GM12878 (cell line): Measurements from ENCODE around the gene SLC45A2. TPM values are rescaled to one million over a fixed set of nuclear protein-coding genes. Genes with fewer than 3 reads are reported as not detected.

Experiments
- CEBPB ChIP-seq, 2 experiments: fragments of 150-350 bp in 1 of 2; IDR thresholded peaks; 2 replicates each; pipeline ENCODE4 v1.6.1; 2012 to 2014; ENCODE audit warnings: low read depth in 2 of 2, low read length in 2 of 2, borderline replicate concordance in 1 of 2, inconsistent platforms in 1 of 2
- DPF2 ChIP-seq: fragments of 450-650 bp; IDR thresholded peaks from 2 replicates; pipeline ENCODE4 v1.6.1; 2017; ENCODE audit warnings: mild to moderate bottlenecking
- EED ChIP-seq: sonication (generic); IDR thresholded peaks from 2 replicates; pipeline ENCODE4 v1.6.1; 2016; ENCODE audit warnings: antibody characterized with exemption, low read depth
- EP300 ChIP-seq, 2 experiments: fragments of 150-350 bp in 1 of 2; IDR thresholded peaks; 2 replicates each; pipeline ENCODE4 v1.6.1; 2011 to 2012; ENCODE audit warnings: low read depth in 2 of 2, low read length in 2 of 2, borderline replicate concordance in 1 of 2, improper control_type of control experiment in 1 of 2, inconsistent platforms in 1 of 2; ENCODE audit not compliant: control insufficient read depth in 1 of 2
- ETV6 ChIP-seq, 2 experiments: fragments of 450-650 bp in 1 of 2; IDR thresholded peaks in 1 of 2; conservative IDR thresholded peaks in 1 of 2; 2 replicates each; pipeline ENCODE4 v1.6.1; 2014; ENCODE audit warnings: antibody characterized with exemption in 1 of 2, borderline replicate concordance in 1 of 2, low read depth in 1 of 2, mild to moderate bottlenecking in 1 of 2, moderate library complexity in 1 of 2
- FOXK2 ChIP-seq: fragments of 450-650 bp; IDR thresholded peaks from 2 replicates; pipeline ENCODE4 v1.6.1; 2017; ENCODE audit warnings: mild to moderate bottlenecking, moderate library complexity
- GATAD2B ChIP-seq: fragments of 450-650 bp; conservative IDR thresholded peaks from 2 replicates; pipeline ENCODE4 v1.6.1; 2017; ENCODE audit warnings: low read depth, mild to moderate bottlenecking, moderate library complexity
- MTA2 ChIP-seq: fragments of 450-650 bp; IDR thresholded peaks from 2 replicates; pipeline ENCODE4 v1.6.1; 2016; ENCODE audit warnings: low read depth, mild to moderate bottlenecking, moderate library complexity
- NKRF ChIP-seq: fragments of 450-650 bp; conservative IDR thresholded peaks from 2 replicates; pipeline ENCODE4 v1.6.1; 2017; ENCODE audit warnings: mild to moderate bottlenecking, moderate library complexity
- PBX3 ChIP-seq: IDR thresholded peaks from 2 replicates; pipeline ENCODE4 v1.6.1; 2011; ENCODE audit warnings: mild to moderate bottlenecking, low read depth, low read length, moderate library complexity; ENCODE audit not compliant: insufficient replicate concordance
- RAD51 ChIP-seq: fragments of 450-650 bp; IDR thresholded peaks from 2 replicates; pipeline ENCODE4 v1.6.1; 2016; ENCODE audit warnings: moderate library complexity, mild to moderate bottlenecking, inconsistent platforms
- SREBF2 ChIP-seq: IDR thresholded peaks from 2 replicates; pipeline ENCODE4 v1.6.1; 2012; ENCODE audit warnings: mild to moderate bottlenecking, low read length
- STAT3 ChIP-seq: IDR thresholded peaks from 2 replicates; pipeline ENCODE4 v1.6.1; 2011; ENCODE audit warnings: low read depth, low read length, improper control_type of control experiment
- SUPT20H ChIP-seq: IDR thresholded peaks from 2 replicates; pipeline ENCODE4 v1.6.1; 2011; ENCODE audit warnings: low read depth, mild to moderate bottlenecking, low read length, moderate library complexity, borderline replicate concordance; ENCODE audit not compliant: control insufficient read depth
- WRNIP1 ChIP-seq: IDR thresholded peaks from 2 replicates; pipeline ENCODE4 v1.6.1; 2011; ENCODE audit warnings: low read depth, low read length, improper control_type of control experiment, borderline replicate concordance
- ZBED1 ChIP-seq: IDR thresholded peaks from 2 replicates; pipeline ENCODE4 v1.6.1; 2016; ENCODE audit warnings: borderline replicate concordance
- ZBTB11 ChIP-seq: fragments of 450-650 bp; formaldehyde crosslinking; IDR thresholded peaks from 2 replicates; pipeline ENCODE4 v1.5.0; 2022; ENCODE audit warnings: mild to moderate bottlenecking, missing genetic modification characterization
- ZNF24 ChIP-seq: fragments of 450-650 bp; IDR thresholded peaks from 2 replicates; pipeline ENCODE4 v1.6.1; 2017; ENCODE audit warnings: antibody characterized with exemption, mild to moderate bottlenecking
- ZNF274 ChIP-seq: IDR thresholded peaks from one replicate; pipeline ENCODE4 v1.8.0; 2011; ENCODE audit not compliant: insufficient read length, insufficient read depth
- ZNF592 ChIP-seq: fragments of 450-650 bp; IDR thresholded peaks from 2 replicates; pipeline ENCODE4 v1.6.1; 2017; ENCODE audit warnings: mild to moderate bottlenecking, moderate library complexity
- polyA plus RNA-seq, 11 experiments: library from polyadenylated mRNA; depleted of rRNA in 4 of 11; unstranded in 6 of 11; stranded (reverse) in 5 of 11; fragments of >200 nt; fragmentation: Nextera tagmentation in 4 of 11; fragmentation: Illumina TruSeq in 1 of 11; extraction: Ambion mirVana in 4 of 11; extraction: Trizol in 1 of 11; gene quantifications; 1 replicate in 1 of 11; 2 replicates in 10 of 11; pipeline versions ENCODE4 v1.2.1 to v1.2.3, GENCODE V29; 2011 to 2016; ENCODE audit warnings: inconsistent platforms in 2 of 11, missing spikeins in 2 of 11, low read depth in 1 of 11
- total RNA-seq, 4 experiments: library from RNA; depleted of rRNA in 3 of 4; stranded (reverse); fragments of >200 nt in 3 of 4; fragmentation: Illumina TruSeq in 1 of 4; extraction: Trizol in 1 of 4; gene quantifications; 2 replicates each; pipeline versions ENCODE4 v1.2.1 to v1.2.3, GENCODE V29; 2013 to 2021

Gene SLC45A2
- total and polyA plus RNA-seq, 10 of the 15 experiments (the other 5 are each of a cell fraction or from before 2014, with no cell fraction given), result 0.06 to 0.07 TPM; not detected in 8

GRCh38 chr5:33934176-33934575 lies 50.3 kb downstream of the SLC45A2 start (continued):
- no peak for TF ChIP-seq PBX3
- no peak for TF ChIP-seq ZNF592
- no peak for TF ChIP-seq ZNF24
- no peak for TF ChIP-seq STAT3
- no peak; the same call in 1 of the 2 replicates for TF ChIP-seq ZBED1
- TF ChIP-seq SUPT20H, result no peak
- TF ChIP-seq WRNIP1, result no peak
- no peak for TF ChIP-seq SREBF2
- peak in 1 of 2 experiments; percentile 9; a peak in 1 of 4 replicates for TF ChIP-seq CEBPB (IDR thresholded peaks at IDR 0.05; ENCODE audit: borderline replicate concordance in 1 of 2, low read depth in 2 of 2, low read length in 2 of 2)
- no peak for TF ChIP-seq ZBTB11
- TF ChIP-seq FOXK2, result no peak
- TF ChIP-seq EP300 (IDR thresholded peaks at IDR 0.05; ENCODE audit: borderline replicate concordance in 1 of 2, control insufficient read depth in 1 of 2, low read depth in 2 of 2, low read length in 2 of 2), result 0 out of 4 replicates have a peak, but pooled peaks of 1 of the 2 experiments have one; percentile 8
- 0 out of 2 replicates have a peak, but pooled peaks have one; percentile 20 for TF ChIP-seq MTA2
- peak; percentile 60; the same call in 1 of the 2 replicates for TF ChIP-seq GATAD2B
- TF ChIP-seq RAD51, result peak; percentile 39; the same call in 1 of the 2 replicates
- TF ChIP-seq EED, result no peak
- TF ChIP-seq NKRF, result no peak
- 0 out of 2 replicates have a peak, but pooled peaks have one; percentile 37 for TF ChIP-seq DPF2
- no peak for TF ChIP-seq ZNF274
- no peak for TF ChIP-seq ETV6 (conservative IDR thresholded peaks at IDR 0.05 in 1 of 2, IDR thresholded peaks at IDR 0.05 in 1 of 2; ENCODE audit: borderline replicate concordance in 1 of 2, low read depth in 1 of 2)
